Rectal smooth muscle tissue (tissue), 1 donor: ENCODE measurements around the gene TBL1XR1.
A peak's percentile ranks its signal among the peaks of the same experiment; 100 is the strongest.
"Not testable (repeated sequence)": the region's sequence is repeated elsewhere in the genome, so short reads cannot be mapped to it uniquely, and the experiment has no call there.

ENCODE experiments used
- H3K27ac ChIP-seq: one replicate; pipeline ENCODE4 v1.7.0; 2013; ENCODE audit warnings: low read depth, low read length, inconsistent platforms
- H3K27me3 ChIP-seq: one replicate; pipeline ENCODE4 v1.7.0; 2013; ENCODE audit warnings: low read length; ENCODE audit not compliant: control insufficient read depth, insufficient read depth
- H3K36me3 ChIP-seq: one replicate; pipeline ENCODE4 v1.7.0; 2013; ENCODE audit warnings: low read length; ENCODE audit not compliant: control insufficient read depth, insufficient read depth
- H3K4me1 ChIP-seq: one replicate; pipeline ENCODE4 v1.7.0; 2013; ENCODE audit warnings: low read length; ENCODE audit not compliant: control insufficient read depth, insufficient read depth
- H3K4me3 ChIP-seq: one replicate; pipeline ENCODE4 v1.7.0; 2013; ENCODE audit warnings: low read length
- H3K9ac ChIP-seq: one replicate; pipeline ENCODE4 v1.7.0; 2013; ENCODE audit warnings: low read length

Gene TBL1XR1

GRCh38 chr3:177168431-177168830, 28.9 kb downstream of the TBL1XR1 start:
- Histone ChIP-seq H3K27me3 (no peaks in the 10 kb centered on the region), H3K9ac (no peak overlapping the region), H3K4me3 (no peak overlapping the region), H3K27ac (no peak overlapping the region), H3K36me3 (no peaks in the 10 kb centered on the region), H3K4me1 (no peaks in the 10 kb centered on the region)

DNA sequence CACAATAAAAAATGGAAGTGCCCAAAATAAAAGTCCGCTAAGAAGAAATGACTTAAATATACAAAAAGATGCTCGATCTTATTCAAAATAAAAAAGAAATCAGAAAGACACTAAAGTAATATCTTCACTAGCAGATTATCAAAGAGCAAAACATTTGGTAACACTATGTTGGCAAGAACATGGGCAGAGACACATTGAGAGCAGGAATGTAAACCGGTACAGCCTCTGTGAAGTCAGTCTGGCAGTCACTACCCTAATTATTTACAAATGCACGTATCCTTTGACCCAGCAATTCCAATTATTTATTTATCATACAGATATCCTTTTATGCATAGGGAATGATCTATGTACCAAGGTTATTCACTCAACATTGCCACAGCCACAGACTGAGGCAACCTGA, 34.5 kb downstream of the TBL1XR1 start:
- no peaks in the 10 kb centered on the region for H3K36me3 ChIP-seq
- H3K9ac ChIP-seq = no peak overlapping the region
- H3K4me3 ChIP-seq = no peak overlapping the region
- no peak overlapping the region for H3K27ac ChIP-seq
- H3K27me3 ChIP-seq = no peaks in the 10 kb centered on the region
- no peaks in the 10 kb centered on the region for H3K4me1 ChIP-seq

GRCh38 chr3:177161603-177162002, 35.7 kb downstream of the TBL1XR1 start:
- H3K4me1 ChIP-seq, H3K9ac ChIP-seq, H3K27ac ChIP-seq, H3K27me3 ChIP-seq, H3K4me3 ChIP-seq, H3K36me3 ChIP-seq: not testable (repeated sequence)

DNA sequence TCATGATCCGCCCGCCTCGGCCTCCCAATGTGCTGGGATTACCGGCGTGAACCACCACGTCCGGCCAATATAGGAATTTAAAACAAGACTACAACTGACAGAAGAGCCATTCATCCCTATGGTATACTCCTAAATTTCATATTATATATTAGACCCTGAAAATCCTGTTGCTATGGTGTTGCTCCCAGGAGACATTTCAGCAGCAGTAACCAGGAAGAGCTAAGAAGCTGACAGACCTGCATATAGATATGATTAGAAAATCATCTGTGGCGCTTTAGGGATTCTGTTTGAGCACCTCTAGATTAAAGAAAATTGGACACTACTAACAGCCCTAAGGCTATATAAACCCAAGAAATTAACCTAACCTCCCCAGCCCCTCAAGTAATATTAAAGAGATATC, 38.8 kb downstream of the TBL1XR1 start:
- Histone ChIP-seq H3K27me3 (no peaks in the 10 kb centered on the region), H3K9ac (no peak overlapping the region), H3K4me1 (no peaks in the 10 kb centered on the region), H3K27ac (no peak overlapping the region), H3K4me3 (no peak overlapping the region), H3K36me3 (no peaks in the 10 kb centered on the region)

GRCh38 chr3:177157492-177157891, 39.8 kb downstream of the TBL1XR1 start:
- Histone ChIP-seq H3K9ac (no peak overlapping the region), H3K4me1 (no peaks in the 10 kb centered on the region), H3K36me3 (no peaks in the 10 kb centered on the region), H3K4me3 (no peak overlapping the region), H3K27me3 (no peaks in the 10 kb centered on the region), H3K27ac (no peak overlapping the region)

GRCh38 chr3:177154733-177155132, 42.5 kb downstream of the TBL1XR1 start:
- no peak overlapping the region for H3K27ac ChIP-seq
- H3K27me3 ChIP-seq = no peaks in the 10 kb centered on the region
- no peaks in the 10 kb centered on the region for H3K36me3 ChIP-seq
- peaks cover 11% of the 10 kb centered on the region for H3K4me1 ChIP-seq
- H3K9ac ChIP-seq = no peak overlapping the region
- H3K4me3 ChIP-seq = no peak overlapping the region

- Histone ChIP-seq H3K27me3 (no peaks in the 10 kb centered on the region), H3K4me3 (no peak overlapping the region), H3K4me1 (peaks cover 11% of the 10 kb centered on the region), H3K27ac (peak overlapping the region; percentile 4), H3K36me3 (no peaks in the 10 kb centered on the region), H3K9ac (no peak overlapping the region)
Measured at GRCh38 chr3:177150970-177151627, 46.2 kb downstream of the TBL1XR1 start.

- Histone ChIP-seq H3K9ac (no peak overlapping the region), H3K4me3 (no peak overlapping the region), H3K36me3 (no peaks in the 10 kb centered on the region), H3K27ac (peak overlapping the region; percentile 41), H3K27me3 (no peaks in the 10 kb centered on the region), H3K4me1 (peaks cover 11% of the 10 kb centered on the region)
Measured at GRCh38 chr3:177150218-177150916, 46.9 kb downstream of the TBL1XR1 start.

DNA sequence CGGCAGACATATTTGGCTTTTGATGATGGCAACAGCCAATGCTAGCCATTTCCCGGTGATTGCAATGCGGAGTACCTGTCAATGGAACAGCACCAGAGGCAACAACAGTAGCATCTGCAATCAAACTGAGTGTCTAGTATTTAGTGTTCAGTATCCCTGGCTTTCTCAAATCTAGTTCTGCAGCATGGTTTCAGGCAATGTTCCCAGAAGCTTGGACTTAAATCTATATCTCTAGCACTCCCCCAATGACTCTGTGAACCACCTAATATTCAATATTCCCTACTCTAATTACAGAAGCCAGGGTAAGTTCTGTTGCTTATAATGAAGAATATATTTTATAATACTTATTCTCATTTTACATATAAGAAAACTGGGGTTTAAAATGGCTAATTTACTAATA, 48.2 kb downstream of the TBL1XR1 start:
- Histone ChIP-seq H3K4me1 (peaks cover 11% of the 10 kb centered on the region), H3K36me3 (no peaks in the 10 kb centered on the region), H3K27ac (no peak overlapping the region), H3K27me3 (no peaks in the 10 kb centered on the region), H3K4me3 (no peak overlapping the region), H3K9ac (no peak overlapping the region)

- H3K27me3 ChIP-seq = no peaks in the 10 kb centered on the region
- H3K4me1 ChIP-seq = peaks cover 11% of the 10 kb centered on the region
- H3K36me3 ChIP-seq = no peaks in the 10 kb centered on the region
- no peak overlapping the region for H3K4me3 ChIP-seq
- no peak overlapping the region for H3K9ac ChIP-seq
- no peak overlapping the region for H3K27ac ChIP-seq
Measured at GRCh38 chr3:177147790-177148189, 49.5 kb downstream of the TBL1XR1 start.

DNA sequence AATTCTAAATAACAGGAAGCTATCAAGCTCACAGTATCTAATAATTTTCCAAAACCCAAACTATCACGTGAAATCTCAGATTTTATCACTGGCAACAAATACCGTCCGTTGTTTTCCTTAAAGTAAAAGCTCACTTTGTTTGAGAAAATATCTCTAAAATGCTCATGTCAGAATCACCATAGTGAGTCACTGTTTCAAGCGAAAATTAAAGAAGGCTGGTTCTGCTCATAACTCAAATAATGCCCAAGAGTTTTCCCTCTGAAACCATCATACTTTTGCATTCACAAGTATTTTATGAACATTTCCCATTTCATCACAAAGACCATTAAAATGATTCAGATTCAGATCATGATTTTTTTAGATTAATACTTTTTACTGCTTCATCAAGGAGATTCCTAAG, 50.6 kb downstream of the TBL1XR1 start:
- H3K4me1 ChIP-seq = peaks cover 18% of the 10 kb centered on the region
- no peaks in the 10 kb centered on the region for H3K36me3 ChIP-seq
- H3K9ac ChIP-seq = no peak overlapping the region
- no peaks in the 10 kb centered on the region for H3K27me3 ChIP-seq
- no peak overlapping the region for H3K4me3 ChIP-seq
- H3K27ac ChIP-seq = no peak overlapping the region

DNA sequence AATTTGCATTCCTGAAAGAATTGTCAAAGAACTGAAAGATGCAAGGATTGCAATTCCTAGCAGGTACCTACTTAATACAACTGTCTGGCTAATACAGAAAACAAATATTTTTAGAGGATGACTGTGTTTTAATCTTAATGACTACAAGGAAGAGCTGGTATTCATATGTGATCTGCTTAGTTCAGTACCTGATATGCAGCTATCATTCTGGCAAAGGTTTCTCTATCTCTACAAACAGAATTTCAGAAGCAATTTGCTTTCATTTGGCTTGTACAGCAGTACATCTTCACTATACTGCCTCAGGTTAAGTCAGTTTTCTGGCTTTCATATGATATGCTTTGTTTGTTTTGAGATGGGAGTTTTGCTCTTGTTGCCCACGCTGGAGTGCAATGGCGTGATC, 51.3 kb downstream of the TBL1XR1 start:
- Histone ChIP-seq H3K36me3 (no peaks in the 10 kb centered on the region), H3K4me1 (peaks cover 18% of the 10 kb centered on the region), H3K27ac (no peak overlapping the region)

GRCh38 chr3:177145381-177145780, 51.9 kb downstream of the TBL1XR1 start:
- no peak overlapping the region for H3K9ac ChIP-seq
- no peaks in the 10 kb centered on the region for H3K36me3 ChIP-seq
- H3K4me3 ChIP-seq = no peak overlapping the region
- no peak overlapping the region for H3K27ac ChIP-seq
- no peaks in the 10 kb centered on the region for H3K27me3 ChIP-seq
- peaks cover 12% of the 10 kb centered on the region for H3K4me1 ChIP-seq

More for the DNA sequence above, 51.3 kb downstream of the TBL1XR1 start:
- Histone ChIP-seq H3K9ac (no peak overlapping the region), H3K4me3 (no peak overlapping the region), H3K27me3 (no peaks in the 10 kb centered on the region)
